ENCODE results near the gene OR1N2. TPM values are rescaled to one million over a fixed set of nuclear protein-coding genes. Genes with fewer than 3 reads are reported as not detected.
"Not testable (repeated sequence)": the region's sequence is repeated elsewhere in the genome, so short reads cannot be mapped to it uniquely, and the experiment has no call there.

OR1N2 gene, protein sequence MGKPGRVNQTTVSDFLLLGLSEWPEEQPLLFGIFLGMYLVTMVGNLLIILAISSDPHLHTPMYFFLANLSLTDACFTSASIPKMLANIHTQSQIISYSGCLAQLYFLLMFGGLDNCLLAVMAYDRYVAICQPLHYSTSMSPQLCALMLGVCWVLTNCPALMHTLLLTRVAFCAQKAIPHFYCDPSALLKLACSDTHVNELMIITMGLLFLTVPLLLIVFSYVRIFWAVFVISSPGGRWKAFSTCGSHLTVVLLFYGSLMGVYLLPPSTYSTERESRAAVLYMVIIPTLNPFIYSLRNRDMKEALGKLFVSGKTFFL
- not detected for polyA plus RNA-seq (ENCODE audit: insufficient read length in 4 of 4)

- no peak for DNase-seq (ENCODE audit: low read depth in 4 of 4, low spot score in 3 of 4)
Measured at GRCh38 chr9:122552812-122553211, at the start of gene OR1N2. OR1N2 (plus strand) TSS chr9:122553112; CDS start chr9:122553212, 100 bp downstream.

DNA sequence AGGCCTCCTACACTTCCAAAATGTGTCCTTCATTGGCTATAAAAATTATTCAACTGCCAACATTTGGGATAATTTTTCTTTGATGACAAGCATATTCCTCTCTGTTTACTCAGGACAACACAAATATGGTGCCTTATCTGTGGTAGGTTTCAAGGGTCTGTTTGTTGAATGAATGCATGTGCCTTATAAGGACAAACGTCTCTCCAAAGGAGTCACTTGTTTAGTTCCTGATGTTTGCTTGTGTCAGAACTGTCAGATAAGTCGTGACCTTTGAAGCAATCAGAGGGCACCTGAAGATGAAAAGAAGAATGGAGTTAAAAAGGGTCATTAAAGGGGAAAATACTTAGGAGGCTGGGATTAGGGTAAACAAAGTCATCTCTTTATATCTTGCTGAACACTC lies 45.9 kb upstream of the OR1N2 start:
- no peak for DNase-seq (ENCODE audit: low read depth in 4 of 4, low spot score in 3 of 4)

DNA sequence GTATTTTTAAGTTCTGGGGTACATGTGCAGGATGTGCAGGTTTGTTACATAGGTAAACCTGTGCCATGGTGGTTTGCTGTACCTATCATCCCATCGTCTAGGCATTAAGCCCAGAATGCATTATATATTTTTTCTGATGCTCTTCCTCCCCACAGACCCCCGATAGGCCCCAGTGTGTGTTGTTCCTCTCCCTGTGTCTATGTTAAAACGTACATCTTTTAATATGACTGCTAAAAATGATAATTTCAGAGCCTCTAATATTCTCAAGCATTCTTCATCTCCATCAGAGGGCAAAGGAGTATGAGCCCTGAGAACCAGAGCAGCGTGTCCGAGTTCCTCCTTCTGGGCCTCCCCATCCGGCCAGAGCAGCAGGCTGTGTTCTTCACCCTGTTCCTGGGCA lies 42.4 kb upstream of the OR1N2 start, which contains the start of gene OR1J2:
OR1J2 (plus strand) TSS at position 301 of the 400 bp plus-strand sequence; CDS start at position 301, 0 bp downstream.
- no peak for DNase-seq (ENCODE audit: low read depth in 4 of 4, low spot score in 3 of 4)

- no peak for DNase-seq (ENCODE audit: low read depth in 4 of 4, low spot score in 3 of 4)
Measured at GRCh38 chr9:122518226-122518625, 34.7 kb upstream of the OR1N2 start.

DNA sequence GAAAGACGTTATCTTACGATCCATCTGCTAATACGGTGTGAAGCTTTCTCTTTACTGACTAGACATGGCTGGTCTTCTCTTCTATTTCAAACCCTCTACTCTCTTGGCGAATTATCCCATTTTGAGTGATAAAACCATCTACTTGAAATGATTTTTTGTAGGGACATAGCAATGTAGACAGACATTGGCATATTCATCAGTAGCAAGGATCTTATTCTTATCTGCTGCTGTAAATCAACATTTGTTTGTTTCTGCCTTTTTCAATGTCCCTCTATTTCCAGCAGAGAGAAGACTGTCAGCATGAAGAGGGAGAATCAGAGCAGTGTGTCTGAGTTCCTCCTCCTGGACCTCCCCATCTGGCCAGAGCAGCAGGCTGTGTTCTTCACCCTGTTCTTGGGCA lies 34.1 kb upstream of the OR1N2 start, which contains the start of gene OR1J4:
OR1J4 (plus strand) TSS at position 301 of the 400 bp plus-strand sequence; CDS start at position 301, 0 bp downstream.
- DNase-seq (ENCODE audit: low read depth in 4 of 4, low spot score in 3 of 4) = no peak

GRCh38 chr9:122519376-122519775 lies 33.5 kb upstream of the OR1N2 start:
- no peak for DNase-seq (ENCODE audit: low read depth in 4 of 4, low spot score in 3 of 4)

GRCh38 chr9:122526602-122527001 lies 26.3 kb upstream of the OR1N2 start:
- DNase-seq (ENCODE audit: low read depth in 4 of 4, low spot score in 3 of 4) = no peak

- no peak for DNase-seq (ENCODE audit: low read depth in 4 of 4, low spot score in 3 of 4)
Measured at GRCh38 chr9:122527193-122527592, 25.7 kb upstream of the OR1N2 start, which contains the start of gene OR1N1. OR1N1 (minus strand) TSS chr9:122527293; CDS start chr9:122527293, 0 bp downstream.

DNA sequence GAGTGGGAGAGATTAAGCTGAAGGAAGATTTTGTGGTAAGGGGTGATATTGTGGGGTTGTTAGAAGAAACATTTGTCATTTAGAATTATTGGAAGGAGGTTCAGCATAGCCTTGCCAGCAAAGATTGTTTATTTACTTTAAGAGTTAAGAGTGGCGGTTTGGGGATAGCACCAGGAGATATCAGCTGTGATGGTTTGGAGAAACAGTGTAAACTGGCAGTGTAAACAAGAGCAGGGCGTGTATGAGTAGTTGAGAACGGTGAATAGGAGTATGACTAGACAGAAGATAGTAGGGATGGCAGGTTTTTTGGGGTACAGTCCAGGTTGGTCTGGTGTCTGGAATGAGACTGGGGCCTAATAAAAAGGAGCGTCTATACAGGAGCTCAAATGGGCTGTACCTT lies 21.8 kb upstream of the OR1N2 start:
- DNase-seq (ENCODE audit: low read depth in 4 of 4, low spot score in 3 of 4) = not testable (repeated sequence)

DNA sequence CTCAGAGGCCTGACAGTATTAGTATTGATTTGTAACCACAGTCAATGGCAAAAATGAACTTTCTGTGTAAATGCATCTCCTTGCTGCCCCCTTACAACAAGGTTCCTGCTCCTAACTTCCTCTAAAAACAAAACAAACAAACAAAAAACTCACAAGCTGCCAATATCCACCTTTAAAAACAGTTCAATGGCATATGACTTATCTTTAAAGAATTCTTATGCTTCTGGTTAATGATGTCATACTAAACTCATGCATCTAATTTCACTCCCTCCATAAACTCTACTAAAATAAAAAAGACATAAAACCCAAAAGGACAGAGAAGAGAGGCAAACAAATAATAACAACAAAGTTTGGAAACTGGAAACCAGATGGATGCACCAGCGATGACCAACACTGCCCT lies 16.8 kb upstream of the OR1N2 start:
- DNase-seq (ENCODE audit: low read depth in 4 of 4, low spot score in 3 of 4) = no peak

GRCh38 chr9:122537066-122537465 lies 15.8 kb upstream of the OR1N2 start:
- DNase-seq (ENCODE audit: low read depth in 4 of 4, low spot score in 3 of 4) = not testable (repeated sequence)

- DNase-seq (ENCODE audit: low read depth in 4 of 4, low spot score in 3 of 4) = no peak
Measured at GRCh38 chr9:122538757-122539156, 14.2 kb upstream of the OR1N2 start.

- DNase-seq (ENCODE audit: low read depth in 4 of 4, low spot score in 3 of 4) = no peak
Measured at GRCh38 chr9:122546196-122546595, 6.7 kb upstream of the OR1N2 start.

DNA sequence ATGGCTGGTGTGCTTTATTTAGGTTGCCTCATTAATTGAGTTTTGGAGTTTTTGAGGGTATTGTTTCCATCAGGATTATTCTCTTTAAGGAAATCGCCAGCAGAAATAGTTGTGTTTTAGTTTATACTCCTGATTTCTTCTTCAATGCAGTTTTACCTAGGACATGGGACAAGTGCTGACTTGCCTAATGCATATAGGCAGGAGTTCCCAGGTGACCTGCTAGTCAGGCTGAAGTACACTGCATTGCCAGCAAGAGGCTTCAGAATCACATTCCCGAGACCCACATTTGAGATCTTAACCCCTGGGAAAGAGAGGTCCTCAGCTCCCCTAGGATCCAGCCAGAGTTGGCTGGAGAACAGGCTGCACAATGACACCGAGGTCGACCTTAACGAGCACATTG lies 1.5 kb upstream of the OR1N2 start:
- DNase-seq (ENCODE audit: low read depth in 4 of 4, low spot score in 3 of 4) = no peak

DNA sequence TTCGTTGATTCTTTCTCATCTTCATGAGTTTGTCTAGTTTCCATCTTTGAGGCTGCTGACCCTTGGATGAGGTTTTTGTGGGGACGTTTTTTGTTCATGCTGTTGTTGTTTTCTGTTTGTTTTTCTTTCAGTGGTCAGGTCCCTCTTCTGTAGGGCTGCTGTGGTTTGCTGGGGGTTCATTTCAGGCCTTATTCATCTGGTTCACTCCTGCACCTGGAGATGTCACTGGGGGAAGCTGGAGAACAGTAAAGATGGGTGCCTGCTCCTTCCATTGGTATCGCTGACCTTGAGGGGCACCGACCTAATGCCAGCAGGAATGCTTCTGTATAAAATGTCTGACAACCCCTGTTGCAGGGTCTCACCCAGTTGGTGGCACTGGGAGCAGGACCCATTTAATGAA lies 8.5 kb downstream of the OR1N2 start:
- no peak for DNase-seq (ENCODE audit: low read depth in 4 of 4, low spot score in 3 of 4)

GRCh38 chr9:122562134-122562760 lies 9.3 kb downstream of the OR1N2 start:
- no peak for DNase-seq (ENCODE audit: low read depth in 4 of 4, low spot score in 3 of 4)

- DNase-seq (ENCODE audit: low read depth in 4 of 4, low spot score in 3 of 4) = no peak
Measured at GRCh38 chr9:122567901-122568300, 15.0 kb downstream of the OR1N2 start.

DNA sequence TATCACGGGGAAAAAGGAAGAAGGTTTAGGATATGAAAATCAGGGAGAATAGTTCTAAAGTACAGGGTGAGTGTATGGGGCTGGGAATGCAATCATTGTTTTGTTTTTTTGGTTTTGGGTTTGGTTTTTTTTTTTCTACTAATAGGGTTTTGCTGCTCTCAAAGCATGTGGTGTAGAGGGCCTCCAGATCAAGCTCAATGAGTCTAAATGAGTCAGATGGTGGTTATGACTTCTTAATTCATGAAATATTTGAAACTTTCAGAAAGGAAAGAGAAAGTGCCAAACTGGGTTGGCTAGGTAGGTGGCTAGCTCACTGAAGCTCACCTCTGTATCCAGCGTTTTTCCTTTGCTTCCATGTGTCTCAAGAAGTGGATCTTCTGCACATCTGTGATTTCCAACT lies 19.5 kb downstream of the OR1N2 start:
- DNase-seq (ENCODE audit: low read depth in 4 of 4, low spot score in 3 of 4) = no peak

DNA sequence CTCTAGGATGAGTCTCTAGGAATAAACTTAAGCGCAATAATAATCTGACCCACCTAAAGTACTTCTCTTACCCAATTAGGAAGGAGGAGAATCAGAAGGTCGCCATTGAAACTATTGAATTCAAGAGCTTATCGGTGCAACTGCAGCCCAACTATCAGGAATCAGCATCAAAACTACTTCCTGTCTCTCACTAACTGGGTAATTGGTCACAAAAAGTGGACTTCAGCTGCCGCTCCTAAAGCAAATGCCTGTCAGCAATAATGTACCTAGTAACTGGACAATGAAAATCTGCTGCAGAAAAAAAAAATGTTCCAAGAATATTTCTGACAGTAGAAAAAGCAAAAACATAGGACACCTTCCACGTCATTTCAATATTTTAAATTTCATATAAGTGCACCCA lies 27.0 kb downstream of the OR1N2 start:
- DNase-seq (ENCODE audit: low read depth in 4 of 4, low spot score in 3 of 4) = no peak

- no peak for DNase-seq (ENCODE audit: low read depth in 4 of 4, low spot score in 3 of 4)
Measured at GRCh38 chr9:122580360-122580759, 27.4 kb downstream of the OR1N2 start.

- not testable (repeated sequence) for DNase-seq (ENCODE audit: low read depth in 4 of 4, low spot score in 3 of 4)
Measured at GRCh38 chr9:122583284-122583683, 30.4 kb downstream of the OR1N2 start, which contains the start of gene OR1L8. OR1L8 (minus strand) TSS chr9:122583384; CDS start chr9:122568477, 14,907 bp downstream.
